Left renal cortex interstitium (tissue), 4 donors: ENCODE results near the gene OR51B4. TPM values are rescaled to one million over a fixed set of nuclear protein-coding genes. Genes with fewer than 3 reads are reported as not detected.
"Not testable (repeated sequence)": the region's sequence is repeated elsewhere in the genome, so short reads cannot be mapped to it uniquely, and the experiment has no call there.

Experiments
- DNase-seq, 4 donors: peaks; one replicate each; pipeline ENCODE4 v3.0.0-alpha.2; 2013; ENCODE audit warnings: low read depth in 4 of 4, low spot score in 2 of 4, missing footprints in 1 of 4
- polyA plus RNA-seq, 4 donors: library from polyadenylated mRNA; unstranded; fragments of 120-200 nt; gene quantifications; one replicate each; pipeline ENCODE4 v1.2.1, GENCODE V29; 2013; ENCODE audit not compliant: insufficient read length in 4 of 4

Gene OR51B4
- polyA plus RNA-seq, 4 donors: 0.33 to 0.59 TPM; not detected in 2

- no peak for DNase-seq
Measured at GRCh38 chr11:5275369-5276110, 26.2 kb downstream of the OR51B4 start.

DNA sequence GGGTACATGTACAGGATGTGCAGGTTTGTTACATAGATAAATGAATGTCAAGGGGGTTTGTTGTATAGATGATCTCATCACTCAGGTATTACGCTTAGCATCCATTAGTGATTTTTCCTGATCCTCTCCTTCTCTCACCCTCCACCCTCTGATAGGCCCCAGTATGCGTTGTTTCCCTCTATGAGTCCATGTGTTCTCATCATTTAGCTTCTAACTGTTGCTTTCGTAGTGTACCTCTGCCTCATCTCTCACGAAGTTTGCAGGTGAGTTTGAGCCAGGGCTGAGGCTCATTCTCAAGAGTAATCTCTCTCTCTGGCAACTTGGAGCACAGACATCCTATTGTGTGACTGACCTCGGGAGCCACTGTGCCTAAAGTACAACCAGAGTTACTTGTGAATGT is 27.4 kb downstream of the OR51B4 start:
- no peak for DNase-seq

GRCh38 chr11:5272395-5273017 is 29.2 kb downstream of the OR51B4 start:
- DNase-seq: no peak

GRCh38 chr11:5269715-5270147 is 32.0 kb downstream of the OR51B4 start, which contains the start of gene HBE1:
Gene HBE1 (minus strand): TSS chr11:5269945. CDS start chr11:5269890, 55 bp downstream.
- no peak for DNase-seq

- DNase-seq: no peak
Measured at GRCh38 chr11:5267033-5267563, 34.6 kb downstream of the OR51B4 start.

DNA sequence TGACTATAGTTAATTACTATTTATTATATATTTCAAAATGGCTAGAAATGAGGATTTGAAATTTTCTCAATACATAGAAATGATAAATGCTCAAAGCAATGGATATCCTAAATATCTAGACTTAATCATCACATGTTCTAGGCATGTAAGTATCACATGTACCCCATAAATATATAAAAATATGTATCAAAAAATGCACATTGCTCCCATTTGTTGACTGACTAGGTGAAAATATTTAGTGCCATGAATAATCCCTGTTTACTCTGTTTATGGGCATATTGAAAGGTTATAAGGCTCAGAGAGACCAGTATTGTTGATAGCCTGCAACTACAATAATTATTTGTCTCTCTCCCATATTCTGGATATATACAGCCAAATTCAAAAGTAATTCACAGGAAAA is 35.1 kb downstream of the OR51B4 start:
- DNase-seq: no peak

GRCh38 chr11:5265832-5266231 is 35.9 kb downstream of the OR51B4 start:
- no peak for DNase-seq

DNA sequence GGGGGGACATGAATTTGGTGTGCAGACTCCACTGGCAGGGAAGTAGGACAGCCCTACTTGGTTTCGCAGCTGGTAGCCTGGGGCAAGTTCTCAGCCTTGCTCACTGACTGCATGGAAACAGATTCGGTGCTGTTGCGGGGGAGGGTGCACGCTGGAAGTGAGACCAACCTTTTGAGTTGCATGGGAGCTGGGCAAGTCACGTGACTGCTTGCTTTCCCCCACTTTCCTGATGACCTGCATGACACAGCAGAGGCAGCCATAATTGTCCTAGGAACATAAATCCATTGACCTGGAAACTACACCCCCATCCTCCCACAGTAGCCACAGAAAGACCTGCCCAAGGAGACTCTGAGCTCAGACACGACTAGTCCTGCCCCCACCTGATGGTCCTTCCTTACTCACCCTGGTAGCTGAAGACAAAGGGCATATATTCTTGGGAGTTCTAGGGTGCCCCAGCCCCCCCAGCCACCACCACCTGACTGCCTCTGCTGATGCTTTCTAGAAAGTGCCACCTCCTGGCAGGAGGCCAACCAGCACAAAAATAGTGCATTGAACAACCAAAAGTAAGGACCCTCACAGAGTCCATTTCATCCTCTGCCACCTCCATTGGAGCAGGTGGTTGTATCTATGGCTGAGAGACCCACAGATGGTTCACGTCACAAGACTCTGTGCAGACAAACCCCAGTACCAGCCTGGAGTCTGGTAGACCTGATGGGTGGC is 43.0 kb downstream of the OR51B4 start:
- DNase-seq: no peak

- DNase-seq: no peak
Measured at GRCh38 chr11:5257296-5257695, 44.5 kb downstream of the OR51B4 start.

DNA sequence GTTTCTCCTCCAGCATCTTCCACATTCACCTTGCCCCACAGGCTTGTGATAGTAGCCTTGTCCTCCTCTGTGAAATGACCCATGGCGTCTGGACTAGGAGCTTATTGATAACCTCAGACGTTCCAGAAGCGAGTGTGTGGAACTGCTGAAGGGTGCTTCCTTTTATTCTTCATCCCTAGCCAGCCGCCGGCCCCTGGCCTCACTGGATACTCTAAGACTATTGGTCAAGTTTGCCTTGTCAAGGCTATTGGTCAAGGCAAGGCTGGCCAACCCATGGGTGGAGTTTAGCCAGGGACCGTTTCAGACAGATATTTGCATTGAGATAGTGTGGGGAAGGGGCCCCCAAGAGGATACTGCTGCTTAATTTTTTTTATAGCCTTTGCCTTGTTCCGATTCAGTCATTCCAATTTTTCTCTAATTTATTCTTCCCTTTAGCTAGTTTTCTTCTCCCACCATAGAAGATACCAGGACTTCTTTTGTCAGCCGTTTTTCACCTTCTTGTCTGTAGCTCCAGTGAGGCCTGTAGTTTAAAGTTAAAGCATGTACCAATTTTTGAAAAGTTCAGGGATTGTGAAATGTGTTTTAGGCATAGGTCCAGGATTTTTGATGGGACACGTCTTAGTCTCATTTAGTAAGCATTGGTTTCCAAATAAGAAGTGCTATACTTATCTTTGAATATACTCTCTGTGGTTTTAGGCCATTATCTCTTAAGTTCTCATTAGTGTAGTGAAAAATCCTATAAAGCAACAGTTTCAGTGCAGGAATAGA is 46.9 kb downstream of the OR51B4 start, which contains the start of gene HBG2:
Gene HBG2, minus strand, starts transcription at position 136 of the 768 bp plus-strand sequence. Its CDS starts 53 bp downstream, at position 83.
- not testable (repeated sequence) for DNase-seq

GRCh38 chr11:5254023-5254422 is 47.7 kb downstream of the OR51B4 start:
- DNase-seq: not testable (repeated sequence)

GRCh38 chr11:5253440-5253839 is 48.3 kb downstream of the OR51B4 start:
- not testable (repeated sequence) for DNase-seq

- no peak for DNase-seq
Measured at GRCh38 chr11:5252919-5253265, 48.9 kb downstream of the OR51B4 start.

GRCh38 chr11:5252192-5252918 is 49.4 kb downstream of the OR51B4 start:
- DNase-seq: no peak

DNA sequence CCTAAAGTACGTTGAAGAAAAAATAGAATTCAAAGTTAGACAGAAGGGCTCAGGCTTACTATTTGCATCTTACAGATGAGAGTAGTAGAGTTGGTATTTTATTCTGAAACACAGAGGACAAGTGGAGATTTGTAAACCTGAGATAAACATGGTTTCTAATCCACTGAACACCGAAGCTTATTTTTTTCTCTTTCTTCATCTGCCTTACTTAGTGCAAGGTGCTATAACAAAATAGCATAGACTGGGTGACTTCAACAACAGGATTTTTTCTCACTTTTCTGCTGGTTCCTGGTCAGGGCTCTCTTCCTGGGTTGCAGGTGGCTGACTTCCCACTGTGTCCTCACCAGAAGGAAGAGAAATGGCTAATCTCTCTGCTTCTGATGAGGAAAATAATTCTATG is 50.0 kb downstream of the OR51B4 start:
- DNase-seq: no peak

Other genes starting within 250 kb of the OR51B4 start
- gene OR52E2, start 242.3 kb downstream of the OR51B4 start, polyA plus RNA-seq: not detected
- not detected for gene OR52E1, start 232.4 kb downstream of the OR51B4 start, polyA plus RNA-seq
- gene OR52A5, start 163.6 kb downstream of the OR51B4 start, polyA plus RNA-seq: under 1 TPM in 1 of 4 donors, not detected in 3; 0.03 TPM
- under 1 TPM in 3 of 4 donors, not detected in 1; 0.02 to 0.08 (median 0.05) TPM for gene OR52A1, start 147.2 kb downstream of the OR51B4 start, polyA plus RNA-seq
- gene OR51V1, start 101.3 kb downstream of the OR51B4 start, polyA plus RNA-seq: not detected
- 100 to 1,000 TPM in 3 of 4 donors, 10 to 100 TPM in 1; 91.1 to 212 (median 149) TPM for gene HBB, start 74.9 kb downstream of the OR51B4 start, polyA plus RNA-seq
- gene HBD, start 67.5 kb downstream of the OR51B4 start, polyA plus RNA-seq: 1 to 10 TPM; 1.2 to 4.1 (median 2.4) TPM
- gene HBG1, start 52.1 kb downstream of the OR51B4 start, polyA plus RNA-seq: 1 to 10 TPM; 3.5 to 7.1 (median 5.8) TPM
- gene HBG2, start 47.2 kb downstream of the OR51B4 start, polyA plus RNA-seq: 1,000 to 10,000 TPM; 1,196 to 3,386 (median 2,205) TPM
- gene HBE1, start 32.0 kb downstream of the OR51B4 start, polyA plus RNA-seq: 1 to 10 TPM; 3.6 to 9.8 (median 7.9) TPM
- gene OR51B2, start 22.4 kb upstream of the OR51B4 start, polyA plus RNA-seq: not detected
- under 1 TPM; 0.17 to 0.92 (median 0.72) TPM for gene OR51B5, start 41.6 kb upstream of the OR51B4 start, polyA plus RNA-seq
- not detected for gene OR51B6, start 49.6 kb upstream of the OR51B4 start, polyA plus RNA-seq
- under 1 TPM in 2 of 4 donors, not detected in 2; 0.05 to 0.13 TPM for gene OR51M1, start 81.9 kb upstream of the OR51B4 start, polyA plus RNA-seq
- under 1 TPM in 1 of 4 donors, not detected in 3; 0.09 TPM for gene OR51Q1, start 120.2 kb upstream of the OR51B4 start, polyA plus RNA-seq
- not detected for gene OR51I1, start 139.6 kb upstream of the OR51B4 start, polyA plus RNA-seq
- under 1 TPM in 1 of 4 donors, not detected in 3; 0.04 TPM for gene OR51I2, start 147.4 kb upstream of the OR51B4 start, polyA plus RNA-seq
- gene OR52D1, start 186.7 kb upstream of the OR51B4 start, polyA plus RNA-seq: not detected
- not detected for gene UBQLN3, start 208.0 kb upstream of the OR51B4 start, polyA plus RNA-seq
- gene UBQLNL, start 214.8 kb upstream of the OR51B4 start, polyA plus RNA-seq: 1 to 10 TPM in 1 of 4 donors, under 1 TPM in 3; 0.30 to 1.0 (median 0.71) TPM
- gene OR52H1, start 246.6 kb upstream of the OR51B4 start, polyA plus RNA-seq: not detected